Measurements from ENCODE around the gene APOA5. TPM values are rescaled to one million over a fixed set of nuclear protein-coding genes. Genes with fewer than 3 reads are reported as not detected.

The APOA5 gene
- total and polyA plus RNA-seq, 2 of the 13 experiments (the other 11 are each of a cell fraction or from before 2014, with no cell fraction given) = 44.0 to 49.1 TPM

- TF ChIP-seq HOMEZ (CRISPR knock-in tag; IDR thresholded peaks at IDR 0.05; ENCODE audit: low read depth) (no peak; the same call in 1 of the 2 replicates), ZNF766 (CRISPR knock-in tag; IDR thresholded peaks at IDR 0.05; ENCODE audit: borderline replicate concordance) (no peak), ZNF788 (CRISPR knock-in tag; IDR thresholded peaks at IDR 0.05; ENCODE audit: borderline replicate concordance) (peak; percentile 78; the same call in 1 of the 2 replicates), ZNF160 (CRISPR knock-in tag; IDR thresholded peaks at IDR 0.05) (no peak), RCOR2 (CRISPR knock-in tag; IDR thresholded peaks at IDR 0.05) (peak; percentile 43; the same call in 1 of the 2 replicates), BATF2 (CRISPR knock-in tag; IDR thresholded peaks at IDR 0.05) (no peak), MED1 (CRISPR knock-in tag; IDR thresholded peaks at IDR 0.05) (peak; percentile 96), ZNF564 (CRISPR knock-in tag; IDR thresholded peaks at IDR 0.05) (no peak), ZNF281 (CRISPR knock-in tag; IDR thresholded peaks at IDR 0.05; ENCODE audit: borderline replicate concordance) (peak; percentile 98), RAD51 (IDR thresholded peaks at IDR 0.05; ENCODE audit: borderline replicate concordance) (no peak), ZNF737 (CRISPR knock-in tag; IDR thresholded peaks at IDR 0.05; ENCODE audit: borderline replicate concordance) (no peak), ZBTB10 (CRISPR knock-in tag; IDR thresholded peaks at IDR 0.05; ENCODE audit: borderline replicate concordance) (no peak; the same call in 1 of the 2 replicates), MATR3 (CRISPR knock-in tag; IDR thresholded peaks at IDR 0.05) (no peak), BORCS8-MEF2B (CRISPR knock-in tag; IDR thresholded peaks at IDR 0.05) (0 out of 2 replicates have a peak, but pooled peaks have one; percentile 15), ZNF343 (CRISPR knock-in tag; IDR thresholded peaks at IDR 0.05) (peak; percentile 51; the same call in 1 of the 2 replicates), ERF (CRISPR knock-in tag; IDR thresholded peaks at IDR 0.05) (peak; percentile 78)
These were observed 37.2 kb upstream of the APOA5 start (continued) for GRCh38 chr11:116828632-116829524.

Data from HepG2 (cell line).